Activated naive CD4-positive, alpha-beta T cell treated with anti-CD3 and anti-CD28 coated beads for 36 hours (primary cell): ENCODE measurements around the gene TMEM259. TPM values are rescaled to one million over a fixed set of nuclear protein-coding genes. Genes with fewer than 3 reads are reported as not detected.

Experiments used
- CTCF ChIA-PET: fragments of 350-600 bp; sonication (Branson Sonifier 250); formaldehyde crosslinking; loops from one replicate; lab custom pipeline; 2021; ENCODE audit warnings: antibody characterized with exemption; lab: Charles Lee
- DNase-seq: peaks from one replicate; pipeline ENCODE4 v3.0.0-alpha.2; 2020
- H3K27ac Mint-ChIP-seq: one replicate; pipeline ENCODE4 v1.8.0; 2021; ENCODE audit warnings: mild to moderate bottlenecking, mixed read lengths
- H3K27me3 Mint-ChIP-seq: one replicate; pipeline ENCODE4 v1.8.0; 2021; ENCODE audit warnings: low read depth, mixed read lengths
- H3K36me3 Mint-ChIP-seq: one replicate; pipeline ENCODE4 v1.8.0; 2021; ENCODE audit warnings: low read depth, mixed read lengths
- H3K4me1 Mint-ChIP-seq: one replicate; pipeline ENCODE4 v1.8.0; 2021; ENCODE audit warnings: low read depth, mixed read lengths
- H3K4me3 Mint-ChIP-seq: one replicate; pipeline ENCODE4 v1.8.0; 2021; ENCODE audit warnings: mild to moderate bottlenecking, moderate library complexity, mixed read lengths
- H3K9me3 Mint-ChIP-seq: one replicate; pipeline ENCODE4 v1.8.0; 2021; ENCODE audit warnings: mixed read lengths
- intact Hi-C: fragments of 100-400 bp; cut with micrococcal nuclease; formaldehyde crosslinking; loops from one replicate; pipeline ENCODE4 v1.15.1; 2023
- total RNA-seq, 2 experiments: library from RNA; stranded (reverse); gene quantifications; one replicate each; pipeline ENCODE4 v1.2.3, GENCODE V29; 2021

Gene TMEM259
- total RNA-seq, 2 experiments from 2014 or later: 105 to 109 TPM

DNA sequence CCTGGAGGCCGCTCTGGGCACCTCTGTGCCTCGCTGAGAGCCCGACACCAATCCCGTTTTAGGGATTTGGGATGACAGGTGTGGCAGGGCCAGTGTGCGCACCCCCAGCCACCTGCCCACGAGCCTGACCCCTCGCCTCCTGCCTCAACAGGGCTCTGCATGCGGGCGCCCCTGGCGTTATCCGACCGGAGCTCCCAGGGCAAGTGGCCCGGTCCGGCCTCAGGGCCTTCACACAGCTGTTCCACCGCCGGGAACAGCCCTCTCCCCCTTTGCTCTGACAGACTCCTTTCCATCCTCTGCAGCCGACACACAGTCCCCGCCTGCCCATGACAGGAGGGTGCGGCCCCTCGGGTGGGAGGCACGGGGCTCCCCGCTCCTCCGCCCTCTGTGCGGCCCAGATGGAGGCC, 43.9 kb downstream of the TMEM259 start:
- no peaks in the 10 kb centered on the region for H3K9me3 Mint-ChIP-seq
- intact Hi-C loops: no loop called here
- no peaks in the 10 kb centered on the region for H3K27me3 Mint-ChIP-seq
- DNase-seq: no peak
- H3K36me3 Mint-ChIP-seq: peaks cover 4% of the 10 kb centered on the region
- CTCF ChIA-PET: no interaction called here
- no peak overlapping the region for H3K4me3 Mint-ChIP-seq
- H3K4me1 Mint-ChIP-seq: no peaks in the 10 kb centered on the region
- no peak overlapping the region for H3K27ac Mint-ChIP-seq

DNA sequence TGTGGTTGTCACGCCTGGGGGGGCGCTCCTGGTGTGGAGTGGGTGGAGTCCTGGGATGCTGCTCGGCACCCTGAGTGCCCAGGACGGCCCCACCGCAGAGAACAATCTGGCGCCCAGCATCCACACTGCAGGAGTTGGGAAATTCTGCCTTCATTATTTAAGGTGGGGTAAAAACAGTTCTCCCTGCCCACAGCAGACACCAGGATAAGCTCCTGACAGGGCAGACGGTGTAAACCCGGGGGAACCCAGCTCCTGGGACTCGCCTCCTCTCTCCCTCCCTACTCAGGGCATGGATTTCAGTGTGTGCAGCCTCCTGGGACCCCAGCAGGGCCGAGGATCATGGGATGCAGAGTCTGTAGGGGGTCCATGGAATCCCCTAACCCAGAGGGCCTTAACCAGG, 44.4 kb downstream of the TMEM259 start:
- H3K36me3 Mint-ChIP-seq: peaks cover 5% of the 10 kb centered on the region
- intact Hi-C loops: no loop called here
- CTCF ChIA-PET: interaction anchor here (0.7 kb wide), 1 partner anchor 9 kb away, joined by 4 read pairs; no protein-coding TSS in a partner anchor
- DNase-seq: no peak
- no peaks in the 10 kb centered on the region for H3K9me3 Mint-ChIP-seq
- H3K27ac Mint-ChIP-seq: no peak overlapping the region
- H3K4me3 Mint-ChIP-seq: no peak overlapping the region
- H3K4me1 Mint-ChIP-seq: no peaks in the 10 kb centered on the region
- H3K27me3 Mint-ChIP-seq: no peaks in the 10 kb centered on the region

DNA sequence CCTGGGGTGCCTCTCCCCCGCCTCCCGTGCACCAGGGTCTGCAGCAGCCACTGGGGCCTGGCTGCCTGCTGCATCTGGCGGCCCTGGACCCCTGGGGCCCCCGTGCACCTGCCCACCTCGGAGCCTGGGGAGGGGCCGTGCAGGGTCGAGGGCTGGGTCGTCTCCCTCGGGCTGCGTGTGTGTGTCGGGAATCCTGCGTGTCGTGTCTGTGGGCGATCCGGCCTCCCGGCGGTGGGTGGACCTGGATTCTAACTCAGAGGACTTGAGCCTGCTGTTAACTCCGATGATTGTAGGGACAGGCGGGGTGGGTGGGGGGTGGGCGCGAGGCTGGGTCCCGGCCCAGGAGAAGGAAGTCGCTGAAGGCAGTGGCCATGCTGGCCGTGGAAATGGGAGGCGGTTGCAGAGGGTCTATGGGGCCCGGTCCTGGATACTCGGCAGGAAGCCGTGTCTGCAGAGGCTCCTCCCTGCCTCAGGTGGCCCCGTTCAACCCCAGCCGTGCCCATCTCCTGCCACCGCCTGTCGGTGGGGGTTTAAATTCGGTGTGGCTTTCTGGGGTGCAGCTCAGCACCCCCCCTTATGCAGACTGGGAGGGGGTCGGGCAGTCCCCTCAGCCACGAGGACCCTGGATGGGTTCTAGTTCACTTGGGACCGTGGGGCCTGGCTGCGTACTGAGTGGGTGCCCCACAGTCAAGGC, 46.2 kb downstream of the TMEM259 start:
- no peak for DNase-seq
- Mint-ChIP-seq H3K4me1 (no peaks in the 10 kb centered on the region), H3K27ac (no peak overlapping the region), H3K27me3 (no peaks in the 10 kb centered on the region), H3K36me3 (peaks cover 14% of the 10 kb centered on the region), H3K4me3 (no peak overlapping the region), H3K9me3 (peaks cover 5% of the 10 kb centered on the region)
- intact Hi-C loops: no loop called here
- CTCF ChIA-PET: no interaction called here

DNA sequence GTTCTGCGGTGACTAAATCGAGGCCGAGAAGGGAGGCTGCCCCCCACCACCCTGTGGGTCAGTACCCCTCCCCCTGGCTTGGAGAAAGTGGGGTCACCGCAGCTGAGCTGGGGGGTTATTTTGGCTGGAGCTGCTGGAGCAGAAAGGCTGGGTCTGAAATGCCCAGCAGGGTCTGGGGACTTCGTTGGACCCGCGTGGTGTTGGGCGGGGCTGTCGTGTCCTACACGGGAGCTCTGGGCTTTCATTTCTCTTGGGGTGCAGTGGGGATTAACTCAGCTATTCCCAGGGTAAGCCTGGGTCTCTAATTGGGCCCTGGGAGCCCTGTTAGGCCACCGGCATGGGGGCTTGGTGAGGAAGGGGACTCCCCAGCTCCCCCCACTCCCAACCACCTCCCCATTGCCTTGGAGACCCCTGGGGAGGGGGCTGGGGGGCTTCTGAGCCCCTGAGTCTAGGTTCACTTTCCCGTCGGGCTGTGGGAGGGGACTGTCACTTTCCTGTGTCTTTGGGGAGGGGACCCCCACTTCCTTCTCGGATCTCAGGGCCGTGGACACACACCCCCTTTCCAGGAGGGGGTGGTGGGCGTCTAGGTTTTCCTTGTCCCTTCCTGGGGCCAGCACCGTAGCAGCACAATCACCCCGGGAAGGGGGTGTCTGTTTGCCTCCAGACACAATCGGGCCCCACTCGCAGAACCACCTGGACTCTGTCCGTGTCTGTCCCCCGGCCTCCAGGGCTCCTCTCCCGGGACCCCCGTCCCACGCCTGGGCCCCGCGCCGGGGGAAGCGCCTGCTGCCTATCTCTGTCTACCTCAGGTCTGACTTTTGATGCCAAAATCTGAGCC, 47.0 kb downstream of the TMEM259 start:
- intact Hi-C loops: no loop called here
- no peak overlapping the region for H3K4me3 Mint-ChIP-seq
- peaks cover 5% of the 10 kb centered on the region for H3K9me3 Mint-ChIP-seq
- CTCF ChIA-PET: no interaction called here
- H3K36me3 Mint-ChIP-seq: peaks cover 14% of the 10 kb centered on the region
- H3K27ac Mint-ChIP-seq: no peak overlapping the region
- no peaks in the 10 kb centered on the region for H3K4me1 Mint-ChIP-seq
- no peak for DNase-seq
- H3K27me3 Mint-ChIP-seq: no peaks in the 10 kb centered on the region

DNA sequence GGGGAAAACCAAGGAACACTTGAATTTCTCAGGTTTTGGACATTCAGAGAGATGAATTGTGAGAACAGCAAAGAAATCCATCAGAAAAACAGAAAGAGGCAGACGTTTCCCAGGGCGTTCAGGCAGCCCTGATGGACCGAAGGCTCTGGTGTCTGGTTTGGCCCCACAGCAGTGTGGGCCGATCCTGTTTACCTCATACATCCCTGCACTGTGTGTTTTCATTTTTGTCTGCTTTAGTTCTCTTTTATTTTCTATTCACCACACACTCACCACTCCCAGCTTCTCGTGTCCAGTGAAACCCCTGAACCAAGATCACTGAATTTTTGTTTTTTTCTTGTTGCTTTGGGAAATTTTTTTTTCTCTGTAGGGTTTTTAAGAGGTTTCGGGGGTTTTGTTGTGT, 48.6 kb downstream of the TMEM259 start:
- peaks cover 18% of the 10 kb centered on the region for H3K36me3 Mint-ChIP-seq

DNA sequence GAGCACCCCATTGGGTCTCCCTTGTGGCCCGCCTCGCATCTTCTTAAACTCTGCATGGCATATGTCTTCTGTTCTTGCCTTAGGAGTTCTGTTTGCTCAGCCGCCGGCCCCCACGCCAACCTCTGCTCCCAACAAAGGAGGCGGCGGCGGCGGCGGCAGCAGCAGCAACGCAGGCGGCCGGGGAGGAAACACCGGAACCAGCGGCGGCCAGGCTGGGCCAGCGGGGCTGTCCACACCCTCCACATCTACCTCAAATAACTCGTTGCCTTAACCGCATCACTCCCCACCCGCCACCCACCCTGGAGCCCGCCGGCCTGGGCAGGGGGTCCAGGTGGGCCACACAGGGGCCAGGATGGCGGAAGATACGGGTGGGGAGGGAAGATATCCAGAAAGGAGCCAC, 49.1 kb downstream of the TMEM259 start:
- Mint-ChIP-seq H3K4me1 (no peaks in the 10 kb centered on the region), H3K36me3 (peaks cover 21% of the 10 kb centered on the region), H3K9me3 (peaks cover 5% of the 10 kb centered on the region), H3K27ac (no peak overlapping the region), H3K4me3 (no peak overlapping the region), H3K27me3 (no peaks in the 10 kb centered on the region)
- intact Hi-C loops: no loop called here
- DNase-seq: no peak
- CTCF ChIA-PET: no interaction called here

More for the DNA sequence above, 48.6 kb downstream of the TMEM259 start:
- H3K9me3 Mint-ChIP-seq: peaks cover 5% of the 10 kb centered on the region
- H3K27me3 Mint-ChIP-seq: no peaks in the 10 kb centered on the region
- H3K4me1 Mint-ChIP-seq: no peaks in the 10 kb centered on the region
- no peak for DNase-seq
- intact Hi-C loops: no loop called here
- CTCF ChIA-PET: no interaction called here
- no peak overlapping the region for H3K4me3 Mint-ChIP-seq
- no peak overlapping the region for H3K27ac Mint-ChIP-seq

DNA sequence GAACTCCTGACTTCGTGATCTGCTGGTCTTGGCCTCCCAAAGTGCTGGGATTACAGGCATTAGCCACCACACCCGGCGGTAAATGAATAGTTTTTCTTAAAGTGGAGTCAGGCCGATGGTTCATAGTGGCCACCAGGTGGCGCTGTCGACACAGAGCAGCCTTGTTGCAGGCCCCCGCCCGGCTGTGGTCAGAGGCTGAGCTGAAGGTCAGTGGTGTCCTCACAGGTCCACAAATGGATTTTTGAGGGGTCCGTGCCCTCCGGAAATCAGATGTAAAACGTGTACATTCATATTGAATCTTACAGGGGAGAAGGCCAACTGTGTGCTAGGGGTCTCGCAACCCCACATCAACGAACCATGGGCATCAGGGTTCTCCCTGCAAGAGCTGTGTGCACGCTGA, 50.2 kb downstream of the TMEM259 start:
- no peak for DNase-seq
- Mint-ChIP-seq H3K4me3 (no peak overlapping the region), H3K36me3 (peaks cover 22% of the 10 kb centered on the region), H3K4me1 (no peaks in the 10 kb centered on the region), H3K27me3 (no peaks in the 10 kb centered on the region), H3K9me3 (peaks cover 5% of the 10 kb centered on the region), H3K27ac (no peak overlapping the region)
- intact Hi-C loops: no loop called here
- CTCF ChIA-PET: interaction anchor here (0.6 kb wide), 1 partner anchor 40 kb away, joined by 3 read pairs; no protein-coding TSS in a partner anchor

DNA sequence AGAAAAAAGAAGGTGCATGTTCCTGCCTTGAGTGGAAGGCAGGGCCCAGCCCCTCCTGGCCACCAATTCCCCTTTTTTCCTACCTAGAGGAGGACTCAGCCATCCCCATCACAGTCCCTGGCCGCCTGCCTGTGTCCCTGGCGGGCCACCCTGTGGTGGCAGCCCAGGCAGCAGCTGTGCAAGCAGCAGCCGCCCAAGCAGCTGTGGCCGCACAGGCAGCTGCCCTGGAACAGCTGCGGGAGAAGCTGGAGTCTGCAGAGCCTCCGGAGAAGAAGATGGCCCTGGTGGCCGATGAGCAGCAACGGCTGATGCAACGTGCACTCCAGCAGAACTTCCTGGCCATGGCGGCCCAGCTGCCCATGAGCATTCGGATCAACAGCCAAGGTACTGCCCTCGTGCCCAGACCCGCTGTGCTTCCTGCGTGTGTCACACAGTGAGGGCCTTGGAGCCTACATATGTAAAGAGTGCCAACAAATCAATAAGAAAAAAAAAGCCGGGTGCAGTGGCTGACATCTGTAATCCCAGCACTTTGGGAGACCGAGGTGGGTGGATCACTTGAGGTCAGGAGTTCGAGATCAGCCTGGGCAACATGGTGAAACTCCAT, 54.3 kb downstream of the TMEM259 start:
- Mint-ChIP-seq H3K4me3 (no peak overlapping the region), H3K4me1 (peaks cover 4% of the 10 kb centered on the region), H3K27ac (no peak overlapping the region), H3K27me3 (no peaks in the 10 kb centered on the region), H3K9me3 (peaks cover 7% of the 10 kb centered on the region), H3K36me3 (peaks cover 25% of the 10 kb centered on the region)
- no peak for DNase-seq
- CTCF ChIA-PET: no interaction called here
- intact Hi-C loops: no loop called here

DNA sequence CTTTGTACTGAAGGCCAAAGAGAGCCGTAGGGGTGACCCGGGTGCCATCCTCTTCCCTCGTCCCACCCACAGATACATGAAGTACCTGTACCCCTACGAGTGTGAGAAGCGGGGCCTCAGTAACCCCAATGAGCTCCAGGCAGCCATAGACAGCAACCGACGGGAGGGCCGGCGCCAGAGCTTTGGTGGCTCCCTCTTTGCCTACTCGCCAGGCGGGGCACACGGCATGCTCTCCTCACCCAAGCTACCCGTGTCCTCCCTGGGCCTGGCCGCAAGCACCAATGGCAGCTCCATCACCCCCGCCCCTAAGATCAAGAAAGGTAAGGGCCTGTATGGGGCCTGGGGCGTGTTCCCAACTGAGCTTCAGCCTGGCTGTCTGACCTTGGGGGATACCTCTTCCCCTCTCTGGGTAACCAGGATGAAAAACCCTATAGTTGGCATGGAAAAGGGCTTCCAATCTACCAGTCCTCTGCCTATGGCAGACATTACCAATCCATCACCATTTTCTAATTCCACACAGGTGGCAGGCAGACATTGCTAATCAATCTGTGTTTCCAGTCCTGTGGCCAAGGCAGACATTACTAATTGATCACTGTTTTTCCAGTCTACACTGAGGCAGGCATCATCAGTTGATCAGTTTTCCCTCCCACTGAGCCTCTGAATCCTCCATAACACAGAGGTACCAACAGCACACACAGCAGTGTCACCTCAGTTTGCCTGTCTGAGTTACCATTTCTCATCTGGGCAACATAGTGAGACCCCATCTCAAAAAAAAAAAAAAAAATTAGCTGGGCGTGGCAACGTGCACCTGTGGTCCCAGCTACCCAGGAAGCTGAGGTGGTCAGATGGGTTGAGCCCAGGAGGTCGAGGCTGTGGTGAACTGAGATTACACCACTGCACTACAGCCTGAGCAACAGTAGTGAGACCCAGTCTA, 55.9 kb downstream of the TMEM259 start:
- no peak for DNase-seq
- CTCF ChIA-PET: no interaction called here
- H3K4me1 Mint-ChIP-seq: peaks cover 4% of the 10 kb centered on the region
- intact Hi-C loops: no loop called here
- H3K27me3 Mint-ChIP-seq: no peaks in the 10 kb centered on the region
- no peak overlapping the region for H3K4me3 Mint-ChIP-seq
- no peak overlapping the region for H3K27ac Mint-ChIP-seq
- H3K36me3 Mint-ChIP-seq: peaks cover 17% of the 10 kb centered on the region
- H3K9me3 Mint-ChIP-seq: peaks cover 3% of the 10 kb centered on the region

DNA sequence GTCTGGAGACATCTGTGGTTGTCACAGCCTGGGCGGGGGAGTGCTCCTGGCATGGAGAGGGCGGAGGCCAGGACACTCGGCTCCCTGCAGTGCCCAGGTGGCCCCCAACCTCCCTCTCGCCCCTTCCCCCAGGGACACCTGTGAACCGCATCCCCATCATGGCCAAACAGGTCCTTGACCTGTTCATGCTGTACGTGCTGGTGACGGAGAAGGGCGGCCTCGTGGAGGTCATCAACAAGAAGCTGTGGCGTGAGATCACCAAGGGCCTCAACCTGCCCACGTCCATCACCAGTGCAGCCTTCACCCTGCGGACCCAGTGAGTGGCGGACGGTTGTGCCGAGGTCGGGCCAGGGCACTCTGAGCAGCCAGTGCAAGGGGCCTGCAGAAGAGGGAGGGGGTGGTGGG, 56.8 kb downstream of the TMEM259 start:
- peaks cover 3% of the 10 kb centered on the region for H3K9me3 Mint-ChIP-seq
- no peak overlapping the region for H3K27ac Mint-ChIP-seq
- H3K36me3 Mint-ChIP-seq: peaks cover 16% of the 10 kb centered on the region
- no peak overlapping the region for H3K4me3 Mint-ChIP-seq
- CTCF ChIA-PET: no interaction called here
- no peaks in the 10 kb centered on the region for H3K27me3 Mint-ChIP-seq
- no peak for DNase-seq
- peaks cover 4% of the 10 kb centered on the region for H3K4me1 Mint-ChIP-seq
- intact Hi-C loops: no loop called here

DNA sequence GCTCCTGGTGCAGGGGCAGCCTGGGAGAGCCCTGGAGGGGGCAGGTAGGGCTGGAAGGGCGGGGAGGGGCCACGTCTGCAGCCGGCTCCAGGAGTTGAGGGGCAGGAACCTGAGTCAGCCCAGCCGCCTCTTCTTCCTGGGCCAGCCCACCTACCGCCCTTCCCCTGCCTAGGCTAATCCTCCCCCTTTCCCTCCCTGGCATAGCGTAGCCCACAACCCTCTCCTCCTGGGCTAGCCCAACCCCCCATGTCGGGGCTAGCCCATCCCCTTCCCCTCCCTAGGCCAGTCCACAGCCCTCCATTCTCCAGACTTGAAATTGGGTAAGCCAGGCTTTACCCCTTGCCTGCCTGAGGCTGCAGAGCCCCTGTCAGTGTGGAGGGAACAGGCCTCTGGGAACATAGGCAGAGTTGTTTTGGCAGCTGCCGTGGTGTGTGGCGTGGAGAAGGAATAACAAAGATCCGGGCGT, 57.4 kb downstream of the TMEM259 start:
- Mint-ChIP-seq H3K27me3 (no peaks in the 10 kb centered on the region), H3K36me3 (peaks cover 13% of the 10 kb centered on the region), H3K9me3 (peaks cover 3% of the 10 kb centered on the region), H3K4me1 (peaks cover 8% of the 10 kb centered on the region), H3K4me3 (no peak overlapping the region), H3K27ac (no peak overlapping the region)
- intact Hi-C loops: no loop called here
- no peak for DNase-seq
- CTCF ChIA-PET: no interaction called here
